Mucosa of descending colon (tissue), 3 donors: Measurements from ENCODE around the gene NIPAL4. TPM values are rescaled to one million over a fixed set of nuclear protein-coding genes. Genes with fewer than 3 reads are reported as not detected.

Source experiments
- ATAC-seq: fragments of 200-7000 bp; cut with Tn5 transposase; one replicate; pipeline ENCODE4 v1.9.1; 2020; ENCODE audit warnings: mild to moderate bottlenecking, moderate library complexity
- DNase-seq, 3 donors: peaks; one replicate each; pipeline ENCODE4 v3.0.0-alpha.2; 2020
- H3K36me3 ChIP-seq: fragments of 200-600 bp; one replicate; pipeline ENCODE4 v1.8.0; 2021; ENCODE audit warnings: low read depth, mild to moderate bottlenecking
- H3K4me1 ChIP-seq: fragments of 200-600 bp; one replicate; pipeline ENCODE4 v1.8.0; 2021; ENCODE audit warnings: low read depth, mild to moderate bottlenecking
- H3K4me3 ChIP-seq: fragments of 200-600 bp; one replicate; pipeline ENCODE4 v1.8.0; 2021; ENCODE audit warnings: mild to moderate bottlenecking
- H3K9me3 ChIP-seq: fragments of 200-600 bp; one replicate; pipeline ENCODE4 v1.8.0; 2021; ENCODE audit warnings: mild to moderate bottlenecking
- intact Hi-C, 2 donors: fragments of 100-400 bp; cut with DNase I in 1 of 2; cut with micrococcal nuclease in 1 of 2; formaldehyde crosslinking; loops; one replicate each; pipeline versions ENCODE4 v1.11.0 to v1.11.1; 2022; cut with DNase I, micrococcal nuclease
- total RNA-seq, 3 donors: library from RNA; stranded (reverse); fragmentation: NEBNext Ultra II Directional in 2 of 3; extraction: Animal tissue kit (Norgen Biotek cat#: 25700) in 2 of 3; gene quantifications; one replicate each; pipeline versions ENCODE4 v1.2.1 to v1.2.4, GENCODE V29; 2021 to 2023
- TF ChIP-seq, protein P1 (sequence below): fragments of 200-600 bp; IDR thresholded peaks from one replicate; pipeline ENCODE4 v1.8.0; 2022; ENCODE audit warnings: antibody characterized with exemption, mild to moderate bottlenecking
- donor health status: DM: no; HTN: no; CAD: no; lungs with moderate emphysema.
- donor health status: DM: no; HTN: no; CAD: no.
- donor health status: DM: no; HTN: yes; CAD: no.

Gene NIPAL4
- total RNA-seq, 3 donors from 2014 or later, result 0.70 to 3.2 TPM; not detected in 1

DNA sequence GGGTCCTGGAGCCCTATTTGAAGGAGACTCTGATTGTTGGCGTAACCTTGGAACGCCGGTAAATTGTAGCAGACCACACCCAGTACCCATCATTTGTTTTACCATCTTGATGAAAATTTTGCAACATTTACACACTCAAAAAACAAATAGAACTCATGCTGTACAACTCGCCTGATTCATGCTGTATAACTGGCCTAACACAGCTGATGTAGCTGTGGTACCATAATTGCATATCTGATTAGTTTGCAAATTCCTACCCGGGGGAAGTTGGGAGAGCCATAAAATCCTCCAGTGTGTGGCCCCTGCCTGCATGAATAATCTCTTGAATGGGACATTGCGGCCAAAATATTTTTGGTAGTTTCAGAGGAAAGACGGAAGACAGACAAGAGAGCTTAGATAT, 9.7 kb downstream of the NIPAL4 start:
- H3K9me3 ChIP-seq, result no peaks in the 10 kb centered on the region
- H3K4me1 ChIP-seq, result no peaks in the 10 kb centered on the region
- ATAC-seq, result no peak
- DNase-seq, result no peak
- TF ChIP-seq, protein P1, sequence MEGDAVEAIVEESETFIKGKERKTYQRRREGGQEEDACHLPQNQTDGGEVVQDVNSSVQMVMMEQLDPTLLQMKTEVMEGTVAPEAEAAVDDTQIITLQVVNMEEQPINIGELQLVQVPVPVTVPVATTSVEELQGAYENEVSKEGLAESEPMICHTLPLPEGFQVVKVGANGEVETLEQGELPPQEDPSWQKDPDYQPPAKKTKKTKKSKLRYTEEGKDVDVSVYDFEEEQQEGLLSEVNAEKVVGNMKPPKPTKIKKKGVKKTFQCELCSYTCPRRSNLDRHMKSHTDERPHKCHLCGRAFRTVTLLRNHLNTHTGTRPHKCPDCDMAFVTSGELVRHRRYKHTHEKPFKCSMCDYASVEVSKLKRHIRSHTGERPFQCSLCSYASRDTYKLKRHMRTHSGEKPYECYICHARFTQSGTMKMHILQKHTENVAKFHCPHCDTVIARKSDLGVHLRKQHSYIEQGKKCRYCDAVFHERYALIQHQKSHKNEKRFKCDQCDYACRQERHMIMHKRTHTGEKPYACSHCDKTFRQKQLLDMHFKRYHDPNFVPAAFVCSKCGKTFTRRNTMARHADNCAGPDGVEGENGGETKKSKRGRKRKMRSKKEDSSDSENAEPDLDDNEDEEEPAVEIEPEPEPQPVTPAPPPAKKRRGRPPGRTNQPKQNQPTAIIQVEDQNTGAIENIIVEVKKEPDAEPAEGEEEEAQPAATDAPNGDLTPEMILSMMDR, result no peak
- intact Hi-C loops, result loop anchor here in 1 of 2 donors (5.0 kb wide), 1 partner anchor 37 kb away; no protein-coding TSS in a partner anchor
- no peaks in the 10 kb centered on the region for H3K36me3 ChIP-seq
- no peak overlapping the region for H3K4me3 ChIP-seq

DNA sequence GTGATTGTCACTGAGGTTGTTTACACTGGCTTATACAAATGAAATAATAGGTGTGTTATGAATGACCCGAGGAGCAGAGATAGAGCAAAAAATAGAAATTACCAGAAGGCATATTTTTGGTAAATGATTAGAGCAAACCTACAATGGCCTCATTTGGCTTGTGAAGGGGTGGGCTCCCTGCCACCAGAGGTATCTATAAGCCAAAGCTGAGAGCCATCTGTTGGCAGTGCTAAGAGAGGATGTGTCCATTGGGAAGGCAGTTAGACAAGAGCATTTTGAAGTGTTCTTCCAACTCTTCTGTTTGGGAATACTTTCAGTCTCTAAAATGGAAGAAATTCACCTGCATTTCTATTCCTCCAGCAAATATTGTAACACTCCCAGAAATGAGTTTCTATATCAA, 10.6 kb downstream of the NIPAL4 start:
- intact Hi-C loops, result loop anchor here in 1 of 2 donors (5.0 kb wide), 1 partner anchor 38 kb away; no protein-coding TSS in a partner anchor
- Histone ChIP-seq H3K4me3 (no peak overlapping the region), H3K36me3 (no peaks in the 10 kb centered on the region), H3K4me1 (no peaks in the 10 kb centered on the region), H3K9me3 (no peaks in the 10 kb centered on the region)
- DNase-seq, result no peak
- TF ChIP-seq, protein P1, result no peak
- no peak for ATAC-seq

DNA sequence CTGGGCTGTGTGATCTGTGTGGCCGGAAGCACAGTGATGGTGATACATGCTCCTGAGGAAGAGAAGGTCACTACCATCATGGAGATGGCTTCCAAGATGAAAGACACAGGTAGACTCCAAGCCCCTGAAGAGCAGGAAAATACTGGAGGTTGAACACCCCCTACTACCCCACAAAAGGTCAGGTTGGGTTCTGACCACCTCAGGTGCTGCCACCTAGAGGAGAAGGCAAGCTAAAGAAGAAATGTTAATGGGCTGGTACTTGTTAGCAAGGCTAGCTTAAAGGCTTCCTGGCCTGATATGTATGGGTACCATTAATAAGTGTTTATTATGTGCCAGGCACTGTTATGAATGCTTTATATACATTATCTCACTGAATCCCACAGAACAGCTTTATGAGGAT, 11.7 kb downstream of the NIPAL4 start:
- no peaks in the 10 kb centered on the region for H3K4me1 ChIP-seq
- ATAC-seq (peak; percentile 52), DNase-seq (peak in 1 of 3 donors; percentile 40)
- H3K36me3 ChIP-seq, result no peaks in the 10 kb centered on the region
- H3K9me3 ChIP-seq, result no peaks in the 10 kb centered on the region
- intact Hi-C loops, result loop anchor here in 1 of 2 donors (5.0 kb wide), 1 partner anchor 39 kb away; no protein-coding TSS in a partner anchor
- TF ChIP-seq, protein P1, result no peak
- H3K4me3 ChIP-seq, result no peak overlapping the region

DNA sequence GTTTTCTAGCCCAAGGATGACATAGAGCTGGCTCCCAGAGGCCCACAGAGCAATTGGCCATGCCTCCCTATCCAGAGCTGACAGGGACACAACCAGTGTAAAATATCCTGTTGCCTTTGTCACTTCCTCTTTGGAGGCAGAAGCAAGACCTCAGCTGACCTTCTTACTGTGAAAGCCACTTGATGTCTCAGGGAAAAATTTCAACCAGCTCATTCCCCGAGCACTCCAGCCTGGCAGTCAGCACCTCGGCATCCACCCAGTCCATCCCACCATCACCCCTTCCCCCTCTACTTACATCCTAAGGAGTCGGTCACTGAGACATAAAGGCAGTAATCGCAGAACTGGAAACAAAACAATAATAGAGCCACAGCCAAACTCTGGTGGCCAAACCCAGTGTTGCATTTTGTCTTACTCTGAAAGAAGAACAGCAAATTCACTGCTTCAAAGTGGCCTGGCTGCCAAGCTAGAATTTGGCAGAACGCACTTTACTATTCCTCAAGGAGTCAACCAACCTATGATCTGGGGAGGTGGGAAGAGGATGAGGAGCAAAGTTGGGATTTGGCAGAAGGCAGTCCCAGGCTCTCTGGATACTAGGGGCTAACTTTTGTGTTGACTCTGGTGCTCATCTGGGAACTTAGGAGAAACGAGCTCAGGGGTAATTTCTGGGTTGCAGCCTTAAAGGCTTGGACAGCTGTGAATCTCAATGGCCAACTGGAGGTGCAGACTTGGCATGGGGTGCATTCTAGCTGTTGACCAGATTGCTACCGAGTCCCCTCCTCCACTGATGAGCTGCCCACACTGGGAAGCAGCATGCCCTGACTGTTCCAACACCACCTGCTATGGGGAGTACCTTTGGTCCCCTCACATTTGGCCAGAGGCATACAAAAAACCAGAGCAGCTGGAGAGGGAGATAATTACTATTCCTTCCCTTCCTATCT, 13.6 kb downstream of the NIPAL4 start:
- intact Hi-C loops, result loop anchor here in 1 of 2 donors (5.0 kb wide), 1 partner anchor 41 kb away; no protein-coding TSS in a partner anchor
- no peak for ATAC-seq
- Histone ChIP-seq H3K9me3 (no peaks in the 10 kb centered on the region), H3K36me3 (no peaks in the 10 kb centered on the region), H3K4me1 (peaks cover 11% of the 10 kb centered on the region), H3K4me3 (no peak overlapping the region)
- no peak for DNase-seq
- TF ChIP-seq, protein P1, result no peak

DNA sequence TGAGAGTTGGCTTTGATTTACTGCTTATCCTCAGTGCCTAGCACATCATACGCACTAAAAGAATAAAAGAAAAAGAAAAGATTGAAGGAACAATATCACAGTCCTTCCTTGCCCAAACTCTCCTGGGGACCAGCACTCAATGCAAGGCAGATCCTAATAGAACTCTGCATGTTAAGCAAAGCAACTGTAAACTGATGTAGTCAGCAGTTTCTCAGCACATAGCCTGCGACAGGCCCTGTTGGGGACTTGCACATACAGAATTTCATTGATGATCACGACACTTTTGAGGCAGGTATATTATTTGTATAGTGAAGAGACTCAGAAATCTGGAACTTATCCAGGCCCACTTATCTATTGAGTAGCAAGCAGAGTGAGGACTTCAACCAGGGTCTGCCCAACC, 15.4 kb downstream of the NIPAL4 start:
- H3K36me3 ChIP-seq, result no peaks in the 10 kb centered on the region
- TF ChIP-seq, protein P1, result no peak
- intact Hi-C loops, result no loop called here
- no peak overlapping the region for H3K4me3 ChIP-seq
- H3K9me3 ChIP-seq, result no peaks in the 10 kb centered on the region
- no peak for DNase-seq
- ATAC-seq, result no peak
- H3K4me1 ChIP-seq, result peaks cover 11% of the 10 kb centered on the region
